ENCODE results near the gene OR2A2. TPM values are rescaled to one million over a fixed set of nuclear protein-coding genes. Genes with fewer than 3 reads are reported as not detected.
"Not testable (repeated sequence)": the region's sequence is repeated elsewhere in the genome, so short reads cannot be mapped to it uniquely, and the experiment has no call there.

OR2A2 gene
- polyA plus RNA-seq, 1 of the 3 experiments (the other 2 are of a cell fraction) = not detected

DNA sequence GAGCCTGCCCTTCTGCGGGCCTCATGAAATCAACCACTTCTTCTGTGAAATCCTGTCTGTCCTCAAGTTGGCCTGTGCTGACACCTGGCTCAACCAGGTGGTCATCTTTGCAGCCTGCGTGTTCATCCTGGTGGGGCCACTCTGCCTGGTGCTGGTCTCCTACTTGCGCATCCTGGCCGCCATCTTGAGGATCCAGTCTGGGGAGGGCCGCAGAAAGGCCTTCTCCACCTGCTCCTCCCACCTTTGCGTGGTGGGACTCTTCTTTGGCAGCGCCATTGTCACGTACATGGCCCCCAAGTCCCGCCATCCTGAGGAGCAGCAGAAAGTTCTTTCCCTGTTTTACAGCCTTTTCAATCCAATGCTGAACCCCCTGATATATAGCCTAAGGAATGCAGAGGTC is 20.2 kb downstream of the OR2A2 start:
- CTCF ChIA-PET; POLR2A ChIA-PET; H3K4me1 ChIP-seq (ENCODE audit: control insufficient read depth in 1 of 2, insufficient read depth in 2 of 2, low read depth in 1 of 2, low read length in 1 of 2); H3K4me2 ChIP-seq; H2AFZ ChIP-seq (ENCODE audit: low read depth); H3K9ac ChIP-seq; H3K9me2 ChIP-seq; H3K9me3 ChIP-seq; DNase-seq; H3K36me3 ChIP-seq (replicated peaks in 1 of 2; ENCODE audit: control insufficient read depth in 1 of 2, insufficient read depth in 2 of 2, low read length in 1 of 2); H3K79me2 ChIP-seq (ENCODE audit: insufficient read depth); H4K20me1 ChIP-seq (ENCODE audit: insufficient read depth); H3F3A ChIP-seq (replicated peaks; ENCODE audit: insufficient read depth); H3K4me3 ChIP-seq (ENCODE audit: low read depth in 2 of 2, low read length in 1 of 2); H3K27ac ChIP-seq (ENCODE audit: low read depth in 2 of 2, low read length in 1 of 2): not testable (repeated sequence)
- peaks cover 11% of the 10 kb centered on the region; the same call in 1 of the 2 replicates for H3K27me3 ChIP-seq (ENCODE audit: insufficient read depth)
- WGBS (ENCODE audit: low lambda C conversion rate) = 4% methylated on average over 9 of the region's 9 CpGs

DNA sequence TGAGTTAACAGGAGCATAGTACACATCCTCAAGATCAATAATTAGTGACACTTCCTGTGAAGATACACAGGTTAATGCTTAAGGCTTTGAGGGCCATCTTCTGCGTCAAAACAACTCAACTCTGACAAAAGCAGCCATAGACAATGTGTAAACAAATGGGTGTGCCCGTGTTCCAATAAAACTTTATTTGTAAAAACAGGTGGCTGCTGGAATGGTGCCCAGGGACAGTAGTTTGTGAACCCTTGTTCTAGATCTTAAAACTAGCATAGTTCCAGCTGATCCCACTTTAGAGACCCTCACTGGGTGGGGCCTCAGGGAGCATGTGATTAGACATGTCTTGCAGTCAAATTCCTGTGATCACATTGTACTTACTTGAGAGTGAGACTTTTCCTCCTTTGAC is 21.3 kb downstream of the OR2A2 start:
- Histone ChIP-seq H4K20me1 (ENCODE audit: insufficient read depth) (no peaks in the 10 kb centered on the region), H3K4me2 (no peak overlapping the region), H3K9me2 (no peaks in the 10 kb centered on the region), H3K79me2 (ENCODE audit: insufficient read depth) (no peaks in the 10 kb centered on the region), H2AFZ (ENCODE audit: low read depth) (no peak overlapping the region), H3K36me3 (replicated peaks in 1 of 2; ENCODE audit: control insufficient read depth in 1 of 2, insufficient read depth in 2 of 2, low read length in 1 of 2) (no peaks in the 10 kb centered on the region), H3K27ac (ENCODE audit: low read depth in 2 of 2, low read length in 1 of 2) (no peak overlapping the region), H3K4me1 (ENCODE audit: control insufficient read depth in 1 of 2, insufficient read depth in 2 of 2, low read depth in 1 of 2, low read length in 1 of 2) (no peaks in the 10 kb centered on the region; a peak in 1 of 4 replicates), H3K9ac (no peak overlapping the region), H3K27me3 (ENCODE audit: insufficient read depth) (peaks cover 11% of the 10 kb centered on the region; the same call in 1 of the 2 replicates), H3K9me3 (no peaks in the 10 kb centered on the region), H3F3A (replicated peaks; ENCODE audit: insufficient read depth) (no peaks in the 10 kb centered on the region), H3K4me3 (ENCODE audit: low read depth in 2 of 2, low read length in 1 of 2) (no peak overlapping the region)
- no peak for TF ChIP-seq NRF1 (IDR thresholded peaks at IDR 0.05; ENCODE audit: low read depth, low read length)
- no peak for TF ChIP-seq TAF1 (IDR thresholded peaks at IDR 0.05; ENCODE audit: borderline replicate concordance, low read depth, low read length)
- TF ChIP-seq RFX5 (IDR thresholded peaks at IDR 0.05; ENCODE audit: low read length) = no peak
- no peak for TF ChIP-seq POLR2AphosphoS5 (IDR thresholded peaks at IDR 0.05; ENCODE audit: low read depth, low read length)
- no peak for TF ChIP-seq GATA2 (CRISPR knock-in tag; IDR thresholded peaks at IDR 0.05)
- TF ChIP-seq RXRA (IDR thresholded peaks at IDR 0.05; ENCODE audit: borderline replicate concordance, low read depth) = no peak
- no peak for TF ChIP-seq FOSL2 (IDR thresholded peaks at IDR 0.05; ENCODE audit: borderline replicate concordance, low read depth)
- TF ChIP-seq, protein P1, sequence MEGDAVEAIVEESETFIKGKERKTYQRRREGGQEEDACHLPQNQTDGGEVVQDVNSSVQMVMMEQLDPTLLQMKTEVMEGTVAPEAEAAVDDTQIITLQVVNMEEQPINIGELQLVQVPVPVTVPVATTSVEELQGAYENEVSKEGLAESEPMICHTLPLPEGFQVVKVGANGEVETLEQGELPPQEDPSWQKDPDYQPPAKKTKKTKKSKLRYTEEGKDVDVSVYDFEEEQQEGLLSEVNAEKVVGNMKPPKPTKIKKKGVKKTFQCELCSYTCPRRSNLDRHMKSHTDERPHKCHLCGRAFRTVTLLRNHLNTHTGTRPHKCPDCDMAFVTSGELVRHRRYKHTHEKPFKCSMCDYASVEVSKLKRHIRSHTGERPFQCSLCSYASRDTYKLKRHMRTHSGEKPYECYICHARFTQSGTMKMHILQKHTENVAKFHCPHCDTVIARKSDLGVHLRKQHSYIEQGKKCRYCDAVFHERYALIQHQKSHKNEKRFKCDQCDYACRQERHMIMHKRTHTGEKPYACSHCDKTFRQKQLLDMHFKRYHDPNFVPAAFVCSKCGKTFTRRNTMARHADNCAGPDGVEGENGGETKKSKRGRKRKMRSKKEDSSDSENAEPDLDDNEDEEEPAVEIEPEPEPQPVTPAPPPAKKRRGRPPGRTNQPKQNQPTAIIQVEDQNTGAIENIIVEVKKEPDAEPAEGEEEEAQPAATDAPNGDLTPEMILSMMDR (IDR thresholded peaks at IDR 0.05) = no peak
- no peak for TF ChIP-seq GABPA (IDR thresholded peaks at IDR 0.05; ENCODE audit: low read depth)
- TF ChIP-seq, protein P2, sequence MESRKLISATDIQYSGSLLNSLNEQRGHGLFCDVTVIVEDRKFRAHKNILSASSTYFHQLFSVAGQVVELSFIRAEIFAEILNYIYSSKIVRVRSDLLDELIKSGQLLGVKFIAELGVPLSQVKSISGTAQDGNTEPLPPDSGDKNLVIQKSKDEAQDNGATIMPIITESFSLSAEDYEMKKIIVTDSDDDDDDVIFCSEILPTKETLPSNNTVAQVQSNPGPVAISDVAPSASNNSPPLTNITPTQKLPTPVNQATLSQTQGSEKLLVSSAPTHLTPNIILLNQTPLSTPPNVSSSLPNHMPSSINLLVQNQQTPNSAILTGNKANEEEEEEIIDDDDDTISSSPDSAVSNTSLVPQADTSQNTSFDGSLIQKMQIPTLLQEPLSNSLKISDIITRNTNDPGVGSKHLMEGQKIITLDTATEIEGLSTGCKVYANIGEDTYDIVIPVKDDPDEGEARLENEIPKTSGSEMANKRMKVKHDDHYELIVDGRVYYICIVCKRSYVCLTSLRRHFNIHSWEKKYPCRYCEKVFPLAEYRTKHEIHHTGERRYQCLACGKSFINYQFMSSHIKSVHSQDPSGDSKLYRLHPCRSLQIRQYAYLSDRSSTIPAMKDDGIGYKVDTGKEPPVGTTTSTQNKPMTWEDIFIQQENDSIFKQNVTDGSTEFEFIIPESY (IDR thresholded peaks at IDR 0.05; ENCODE audit: borderline replicate concordance, low read depth) = no peak
- no peak for TF ChIP-seq RCOR1 (IDR thresholded peaks at IDR 0.05; ENCODE audit: low read length)
- TF ChIP-seq EZH2phosphoT487 (IDR thresholded peaks at IDR 0.05; ENCODE audit: borderline replicate concordance, low read depth) = no peak
- TF ChIP-seq CHD2 (IDR thresholded peaks at IDR 0.05; ENCODE audit: low read length, partially characterized antibody) = no peak
- TF ChIP-seq, protein P3, sequence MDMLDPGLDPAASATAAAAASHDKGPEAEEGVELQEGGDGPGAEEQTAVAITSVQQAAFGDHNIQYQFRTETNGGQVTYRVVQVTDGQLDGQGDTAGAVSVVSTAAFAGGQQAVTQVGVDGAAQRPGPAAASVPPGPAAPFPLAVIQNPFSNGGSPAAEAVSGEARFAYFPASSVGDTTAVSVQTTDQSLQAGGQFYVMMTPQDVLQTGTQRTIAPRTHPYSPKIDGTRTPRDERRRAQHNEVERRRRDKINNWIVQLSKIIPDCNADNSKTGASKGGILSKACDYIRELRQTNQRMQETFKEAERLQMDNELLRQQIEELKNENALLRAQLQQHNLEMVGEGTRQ (IDR thresholded peaks at IDR 0.05; ENCODE audit: borderline replicate concordance, low read depth, low read length) = no peak
- no peak for TF ChIP-seq ELF1 (IDR thresholded peaks at IDR 0.05)
- TF ChIP-seq NFIC (IDR thresholded peaks at IDR 0.05; ENCODE audit: borderline replicate concordance) = no peak
- TF ChIP-seq, protein P4, sequence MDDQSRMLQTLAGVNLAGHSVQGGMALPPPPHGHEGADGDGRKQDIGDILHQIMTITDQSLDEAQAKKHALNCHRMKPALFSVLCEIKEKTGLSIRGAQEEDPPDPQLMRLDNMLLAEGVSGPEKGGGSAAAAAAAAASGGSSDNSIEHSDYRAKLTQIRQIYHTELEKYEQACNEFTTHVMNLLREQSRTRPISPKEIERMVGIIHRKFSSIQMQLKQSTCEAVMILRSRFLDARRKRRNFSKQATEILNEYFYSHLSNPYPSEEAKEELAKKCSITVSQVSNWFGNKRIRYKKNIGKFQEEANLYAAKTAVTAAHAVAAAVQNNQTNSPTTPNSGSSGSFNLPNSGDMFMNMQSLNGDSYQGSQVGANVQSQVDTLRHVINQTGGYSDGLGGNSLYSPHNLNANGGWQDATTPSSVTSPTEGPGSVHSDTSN (IDR thresholded peaks at IDR 0.05) = no peak
- TF ChIP-seq JUND (IDR thresholded peaks at IDR 0.05) = no peak
- TF ChIP-seq TEAD4 (IDR thresholded peaks at IDR 0.05; ENCODE audit: borderline replicate concordance, insufficient read depth) = no peak
- no peak for TF ChIP-seq FOXJ3 (CRISPR knock-in tag; IDR thresholded peaks at IDR 0.05)
- ChIA-PET POLR2A (no interaction called here), CTCF (no interaction called here)
- WGBS (ENCODE audit: low lambda C conversion rate) = 4% methylated on average over 2 of the region's 2 CpGs
- no peak for DNase-seq
